GM21367 (cell line): Measurements from ENCODE around the gene SEPTIN12.
"Not testable (repeated sequence)": the region's sequence is repeated elsewhere in the genome, so short reads cannot be mapped to it uniquely, and the experiment has no call there.

ENCODE experiments used
- ATAC-seq: cut with Tn5 transposase; IDR thresholded peaks from one replicate; pipeline ENCODE4 v1.9.1; 2021; ENCODE audit not compliant: unreplicated experiment

The SEPTIN12 gene

GRCh38 chr16:4785758-4786433, 2.2 kb downstream of the SEPTIN12 start:
- ATAC-seq: no peak

- ATAC-seq: not testable (repeated sequence)
These were observed 3.6 kb downstream of the SEPTIN12 start for GRCh38 chr16:4784444-4784987.

GRCh38 chr16:4783951-4784336, 4.2 kb downstream of the SEPTIN12 start:
- no peak for ATAC-seq

- no peak for ATAC-seq
These were observed 4.7 kb downstream of the SEPTIN12 start for GRCh38 chr16:4783251-4783950.

- ATAC-seq: no peak
These were observed 7.9 kb downstream of the SEPTIN12 start for GRCh38 chr16:4780235-4780634.

- no peak for ATAC-seq
These were observed 10.1 kb downstream of the SEPTIN12 start for GRCh38 chr16:4778050-4778392.

GRCh38 chr16:4777339-4778049, 10.7 kb downstream of the SEPTIN12 start:
- ATAC-seq: no peak

- no peak for ATAC-seq
These were observed 11.9 kb downstream of the SEPTIN12 start for GRCh38 chr16:4776141-4776705.

- ATAC-seq: no peak
These were observed 13.1 kb downstream of the SEPTIN12 start for GRCh38 chr16:4775005-4775404.

- no peak for ATAC-seq
These were observed 15.8 kb downstream of the SEPTIN12 start for GRCh38 chr16:4772351-4772750.

- ATAC-seq: no peak
These were observed 16.5 kb downstream of the SEPTIN12 start for GRCh38 chr16:4771646-4772045.

- no peak for ATAC-seq
These were observed 18.9 kb downstream of the SEPTIN12 start for GRCh38 chr16:4769306-4769638.

- no peak for ATAC-seq
These were observed 19.4 kb downstream of the SEPTIN12 start for GRCh38 chr16:4768549-4769305.

- no peak for ATAC-seq
These were observed 20.1 kb downstream of the SEPTIN12 start for GRCh38 chr16:4767872-4768548.

- peak; percentile 83 for ATAC-seq
These were observed 21.1 kb downstream of the SEPTIN12 start, which contains the start of gene ZNF500 for GRCh38 chr16:4766875-4767628. Gene ZNF500, minus strand, starts transcription at chr16:4767162. Its CDS starts 1,184 bp downstream, at chr16:4765978.

- no peak for ATAC-seq
These were observed 22.4 kb downstream of the SEPTIN12 start for GRCh38 chr16:4765511-4766474.

GRCh38 chr16:4763791-4764190, 24.4 kb downstream of the SEPTIN12 start:
- no peak for ATAC-seq

- no peak for ATAC-seq
These were observed 25.9 kb downstream of the SEPTIN12 start for GRCh38 chr16:4762205-4762604.
